SH-SY5Y (cell line): ENCODE data around the gene C3orf49.

Source experiments
- GATA2 ChIP-seq: IDR thresholded peaks from 2 replicates; pipeline ENCODE4 v1.6.1; 2011; ENCODE audit warnings: mild to moderate bottlenecking, low read depth, low read length
- GATA3 ChIP-seq: IDR thresholded peaks from 2 replicates; pipeline ENCODE4 v1.6.1; 2011; ENCODE audit warnings: low read depth, mild to moderate bottlenecking, low read length, moderate library complexity

GRCh38 chr3:63791974-63792373 lies 27.1 kb upstream of the C3orf49 start:
- no peak for TF ChIP-seq GATA3
- no peak for TF ChIP-seq GATA2
